Inflammatory macrophage (primary cell): ENCODE results near the gene RNU5D-1.

Experiments used
- DNase-seq, 2 donors: peaks; one replicate each; pipeline ENCODE4 v3.0.0-alpha.2; 2020 to 2022

The RNU5D-1 gene

DNA sequence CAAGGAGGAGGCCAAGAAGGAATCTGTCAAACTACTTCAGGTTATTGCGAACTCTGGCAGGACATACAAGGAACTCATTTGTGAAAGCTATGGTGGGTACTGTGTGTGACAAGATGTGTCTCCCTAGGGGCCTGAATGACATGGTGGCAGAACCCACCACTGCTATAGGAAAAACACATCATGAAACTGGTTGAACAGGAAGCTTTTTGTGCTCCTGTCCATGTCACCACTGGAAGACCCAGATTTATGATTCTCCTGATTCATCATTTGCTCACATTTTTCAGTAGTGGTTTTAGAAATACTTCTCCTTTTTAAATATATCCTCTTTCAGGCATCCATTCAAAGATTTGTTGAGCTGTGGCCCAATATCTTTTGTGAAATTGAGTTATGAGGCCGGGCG lies 32.8 kb downstream of the RNU5D-1 start:
- DNase-seq: peak; percentile 42 to 72

DNA sequence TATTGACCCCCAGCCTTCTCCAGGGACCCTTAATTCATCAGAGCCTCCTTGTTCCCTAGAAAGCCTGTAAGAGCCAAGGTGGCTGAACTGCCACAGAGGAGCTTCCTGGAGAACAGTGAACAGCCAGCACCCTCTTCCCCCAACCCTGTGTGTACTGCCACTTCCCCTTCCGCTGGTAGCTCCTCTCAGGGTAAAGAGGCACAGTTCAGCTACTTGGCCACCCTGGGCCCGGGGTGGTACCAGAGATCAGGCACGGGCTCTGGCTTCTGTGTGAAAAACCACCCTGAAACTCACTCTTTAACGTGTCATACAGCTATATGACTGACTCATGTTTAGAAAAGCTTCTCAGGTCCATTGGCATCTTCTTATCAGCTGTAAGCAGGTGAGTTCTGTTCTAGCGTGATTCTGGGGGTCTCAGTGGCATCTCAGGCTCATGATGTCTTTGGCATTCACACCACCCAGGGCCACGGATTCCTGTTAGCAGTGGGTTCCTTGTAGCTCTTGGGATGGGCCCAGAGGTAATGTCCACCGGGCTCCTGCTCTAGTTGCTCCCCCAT lies 34.1 kb downstream of the RNU5D-1 start:
- peak; percentile 39 to 67 for DNase-seq

GRCh38 chr1:44696101-44696500 lies 34.9 kb downstream of the RNU5D-1 start:
- no peak for DNase-seq

GRCh38 chr1:44695671-44696070 lies 35.3 kb downstream of the RNU5D-1 start:
- no peak for DNase-seq

GRCh38 chr1:44694863-44695478 lies 36.0 kb downstream of the RNU5D-1 start:
- DNase-seq: no peak

- DNase-seq: peak; percentile 23 to 37
Measured at GRCh38 chr1:44693900-44694299, 37.1 kb downstream of the RNU5D-1 start.

GRCh38 chr1:44693159-44693558 lies 37.8 kb downstream of the RNU5D-1 start:
- DNase-seq: peak in 1 of 2 donors; percentile 31

GRCh38 chr1:44689447-44689765 lies 41.6 kb downstream of the RNU5D-1 start:
- no peak for DNase-seq

DNA sequence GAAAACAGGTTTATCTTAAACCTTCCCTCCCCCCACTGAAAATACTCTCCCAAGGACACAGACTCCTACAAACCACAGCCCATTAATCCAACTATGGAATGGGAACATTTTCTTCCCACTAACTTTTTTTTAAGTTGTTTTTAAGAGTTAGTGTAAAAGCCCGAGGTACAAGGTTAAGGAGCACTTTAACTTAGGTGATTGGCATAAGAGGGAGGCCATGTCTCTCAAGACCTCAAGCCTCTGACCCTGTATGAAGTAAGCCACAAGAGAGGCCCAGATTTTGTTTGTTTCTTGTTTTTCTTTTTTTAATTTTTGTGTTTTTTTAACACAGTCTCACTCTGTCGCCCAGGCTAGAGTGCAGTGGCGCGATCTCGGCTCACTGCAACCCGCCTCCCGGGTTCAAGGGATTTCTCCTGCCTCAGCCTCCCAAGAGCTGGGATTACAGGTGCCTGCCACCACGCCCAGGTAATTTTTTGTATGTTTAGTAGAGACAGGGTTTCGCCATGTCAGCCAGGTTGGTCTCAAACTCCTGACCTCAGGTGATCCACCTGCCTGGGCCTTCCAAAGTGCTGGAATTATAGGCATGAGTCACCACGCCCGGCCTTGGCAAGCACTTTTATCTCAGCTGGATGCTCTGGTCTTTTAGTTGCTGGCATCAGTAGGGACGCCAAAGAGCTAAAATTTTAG lies 42.1 kb downstream of the RNU5D-1 start:
- DNase-seq: no peak

- no peak for DNase-seq
Measured at GRCh38 chr1:44685881-44686280, 45.1 kb downstream of the RNU5D-1 start.

GRCh38 chr1:44685218-44685617 lies 45.8 kb downstream of the RNU5D-1 start:
- no peak for DNase-seq

DNA sequence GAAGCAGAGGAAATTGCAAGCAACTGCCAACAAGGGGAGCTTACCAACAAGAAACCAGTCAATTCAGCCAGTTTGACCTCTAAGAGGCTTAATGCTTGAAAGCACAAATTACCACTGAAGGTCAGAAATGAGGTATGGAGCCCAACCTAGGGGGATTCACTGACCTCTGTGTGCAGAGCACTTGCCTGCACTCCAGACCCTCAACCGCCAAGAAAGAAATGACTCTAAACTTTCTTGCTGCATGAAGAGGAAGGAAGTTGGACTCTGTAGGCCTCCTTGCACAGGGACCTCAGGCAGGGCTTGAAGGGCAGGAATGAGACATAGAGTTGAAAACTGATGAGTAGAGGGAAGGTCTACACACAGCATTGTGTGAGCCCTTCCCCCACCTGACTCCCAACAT lies 46.4 kb downstream of the RNU5D-1 start:
- peak; percentile 21 to 32 for DNase-seq

DNA sequence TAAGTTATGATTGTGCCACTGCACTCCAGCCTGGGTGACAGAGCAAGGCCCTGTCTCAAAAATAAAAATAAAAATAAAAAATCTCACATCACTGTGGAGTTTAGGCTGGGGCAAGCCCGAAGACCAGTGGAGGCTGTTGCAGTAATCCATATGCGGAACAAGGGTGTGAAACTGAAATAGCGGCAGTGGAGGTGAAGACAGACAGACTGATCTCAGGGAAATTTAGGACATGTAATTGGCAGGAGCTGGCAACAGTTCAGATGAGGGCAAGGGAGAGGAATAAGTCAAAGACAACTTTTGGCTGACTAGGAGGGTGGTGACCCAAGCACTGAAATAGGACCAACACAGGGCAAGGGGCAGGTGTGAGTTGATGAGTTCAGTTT lies 48.1 kb downstream of the RNU5D-1 start:
- peak in 1 of 2 donors; percentile 37 for DNase-seq

DNA sequence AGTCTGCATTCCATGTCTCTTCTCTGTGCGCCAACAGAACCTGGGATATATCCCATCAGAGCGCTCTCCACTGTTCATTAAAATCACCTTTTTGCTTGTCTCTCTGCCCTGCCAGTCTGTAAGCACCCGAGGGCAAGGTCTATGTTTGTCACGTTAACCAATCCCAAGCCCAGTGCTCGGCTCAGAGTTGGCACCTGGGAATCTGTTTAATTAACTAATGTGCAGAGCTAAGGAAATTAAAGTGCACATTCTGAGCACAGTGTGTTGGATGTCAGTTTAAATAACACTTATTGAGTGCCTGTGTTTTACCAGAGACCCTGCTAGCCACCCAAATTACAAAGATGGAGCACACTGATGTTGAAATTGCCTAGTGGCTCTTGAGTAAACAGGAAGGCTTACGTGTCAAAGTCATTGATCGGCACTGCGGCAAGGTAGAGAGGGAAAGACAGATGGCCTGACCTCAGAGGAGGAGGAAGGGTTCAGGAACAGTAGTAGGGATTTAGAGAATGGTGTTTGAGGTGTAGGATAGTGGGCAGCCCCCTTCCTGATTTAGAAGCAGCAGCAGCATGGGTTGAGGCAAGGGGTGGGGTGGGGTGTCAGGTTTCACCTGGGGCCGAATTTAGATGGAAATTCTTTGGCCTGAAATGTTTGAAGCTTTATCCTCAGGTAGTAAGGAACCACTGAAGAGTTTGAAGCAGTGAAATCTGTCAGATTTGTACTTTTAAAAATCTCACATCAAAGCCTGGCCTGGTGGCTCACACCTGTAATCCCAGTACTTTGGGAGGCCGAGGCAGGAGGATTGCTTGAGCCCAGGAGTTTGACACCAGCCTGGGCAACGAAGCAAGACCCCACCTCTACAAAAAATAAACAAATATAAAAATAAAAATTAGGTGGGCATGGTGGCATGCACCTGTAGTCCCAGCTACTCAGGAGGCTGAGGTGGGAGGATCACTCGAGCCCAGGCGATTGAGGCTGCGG lies 48.8 kb downstream of the RNU5D-1 start:
- DNase-seq: no peak
